Smooth muscle cell (in vitro differentiated cells): ENCODE measurements around the gene NR2C2. TPM values are rescaled to one million over a fixed set of nuclear protein-coding genes. Genes with fewer than 3 reads are reported as not detected.

ENCODE experiments used
- polyA plus RNA-seq: library from polyadenylated mRNA; unstranded; fragments of >200 nt; fragmentation: Nextera tagmentation; extraction: Ambion mirVana; gene quantifications from 2 replicates; pipeline ENCODE4 v1.2.1, GENCODE V29; 2016
- total RNA-seq: library from RNA; depleted of rRNA; stranded (reverse); fragments of >200 nt; gene quantifications from 2 replicates; pipeline ENCODE4 v1.2.3, GENCODE V29; 2014

The NR2C2 gene
- total and polyA plus RNA-seq, 2 experiments from 2014 or later = 11.6 to 28.5 TPM

Other genes with a start within 250 kb of the NR2C2 start
- gene FGD5, start 128.6 kb upstream of the NR2C2 start, total RNA-seq = 0.63 and 1.0 TPM in 2 replicates
- gene FGD5, start 128.6 kb upstream of the NR2C2 start, polyA plus RNA-seq = 0.71 and 2.7 TPM in 2 replicates
- gene MRPS25, start 117.7 kb downstream of the NR2C2 start, total RNA-seq = 6.4 and 18.9 TPM in 2 replicates
- gene MRPS25, start 117.7 kb downstream of the NR2C2 start, polyA plus RNA-seq = 22.1 and 33.5 TPM in 2 replicates
- 19.2 and 28.7 TPM in 2 replicates for gene RBSN, start 151.6 kb downstream of the NR2C2 start, total RNA-seq
- 18.6 and 23.2 TPM in 2 replicates for gene RBSN, start 151.6 kb downstream of the NR2C2 start, polyA plus RNA-seq